ENCODE measurements around the gene OR7A10.
"Not testable (repeated sequence)": the region's sequence is repeated elsewhere in the genome, so short reads cannot be mapped to it uniquely, and the experiment has no call there.

The OR7A10 gene

GRCh38 chr19:14804765-14805164 lies 44.0 kb downstream of the OR7A10 start:
- in situ Hi-C loops (cut with HindIII; ENCODE audit: low pct_ligation_motif_present, low pct_unique_long_range_greater_than_20kb, low sequenced_read_pairs): no loop called here

GRCh38 chr19:14798760-14799159 lies 50.0 kb downstream of the OR7A10 start:
- no peak for DNase-seq
- in situ Hi-C loops (cut with HindIII; ENCODE audit: low pct_ligation_motif_present, low pct_unique_long_range_greater_than_20kb, low sequenced_read_pairs): no loop called here

More at GRCh38 chr19:14804765-14805164, 44.0 kb downstream of the OR7A10 start:
- no peak for DNase-seq

- in situ Hi-C loops (cut with HindIII; ENCODE audit: low pct_ligation_motif_present, low pct_unique_long_range_greater_than_20kb, low sequenced_read_pairs): no loop called here
- no peak for DNase-seq
These were observed 52.7 kb downstream of the OR7A10 start for GRCh38 chr19:14796021-14796420.

DNA sequence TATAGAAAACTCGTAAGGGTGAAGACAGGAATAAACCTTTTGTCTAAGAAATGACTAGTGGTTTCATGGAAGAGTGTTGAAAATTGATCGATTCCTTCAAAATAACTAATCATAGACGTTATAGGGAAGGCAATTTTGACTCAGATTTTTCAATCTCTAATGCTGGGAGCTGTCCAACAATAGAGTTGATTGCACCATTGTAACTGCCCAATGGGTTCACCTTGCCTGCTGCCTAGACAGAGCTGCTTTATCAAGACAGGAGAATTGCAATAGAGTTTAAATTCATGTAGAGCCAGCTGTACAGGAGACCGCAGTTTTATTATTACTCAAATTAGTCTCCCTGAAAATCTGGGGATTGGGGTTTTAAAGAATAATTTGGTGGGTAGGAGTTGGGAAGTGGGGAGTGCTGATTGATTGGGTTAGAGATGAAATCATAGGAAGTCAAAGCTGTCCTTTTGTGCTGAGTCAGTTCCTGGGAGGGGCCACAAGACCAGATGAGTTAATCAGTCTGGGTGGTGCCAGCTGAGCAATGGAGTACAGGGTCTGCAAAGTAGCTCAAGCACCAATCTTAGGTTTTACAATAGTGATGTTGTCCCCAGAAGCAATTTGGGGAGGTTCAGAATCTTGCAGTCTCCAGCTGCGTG lies 53.5 kb downstream of the OR7A10 start:
- no peak for DNase-seq
- in situ Hi-C loops (cut with HindIII; ENCODE audit: low pct_ligation_motif_present, low pct_unique_long_range_greater_than_20kb, low sequenced_read_pairs): no loop called here

GRCh38 chr19:14792250-14792649 lies 56.5 kb downstream of the OR7A10 start:
- DNase-seq; in situ Hi-C loops (cut with HindIII; ENCODE audit: low pct_ligation_motif_present, low pct_unique_long_range_greater_than_20kb, low sequenced_read_pairs): not testable (repeated sequence)

Measured in ACHN (cell line).